Mesothelial cell of epicardium (in vitro differentiated cells): ENCODE results near the gene XIRP1. TPM values are rescaled to one million over a fixed set of nuclear protein-coding genes. Genes with fewer than 3 reads are reported as not detected.

Experiments used
- DNase-seq, 2 experiments: peaks; one replicate each; pipeline ENCODE4 v3.0.0; 2021; ENCODE audit warnings: low spot score in 2 of 2; ENCODE audit not compliant: unreplicated experiment in 2 of 2
- H3K27ac Mint-ChIP-seq: 2 replicates; pipeline ENCODE4 v1.8.0; 2021; ENCODE audit warnings: mixed read lengths
- H3K27me3 Mint-ChIP-seq: 2 replicates; pipeline ENCODE4 v1.8.0; 2021; ENCODE audit warnings: low read depth, mixed read lengths
- H3K36me3 Mint-ChIP-seq: 2 replicates; pipeline ENCODE4 v1.8.0; 2021; ENCODE audit warnings: mixed read lengths
- H3K4me1 Mint-ChIP-seq: 2 replicates; pipeline ENCODE4 v1.8.0; 2021; ENCODE audit warnings: mixed read lengths
- H3K4me3 Mint-ChIP-seq: 2 replicates; pipeline ENCODE4 v1.8.0; 2021; ENCODE audit warnings: mild to moderate bottlenecking, moderate library complexity, mixed read lengths
- H3K9me3 Mint-ChIP-seq: 2 replicates; pipeline ENCODE4 v1.8.0; 2021; ENCODE audit warnings: mixed read lengths
- total RNA-seq: library from RNA; stranded (reverse); gene quantifications from 3 replicates; pipeline ENCODE4 v1.2.1, GENCODE V29; 2021
- TF ChIP-seq, protein P1 (sequence below): fragments of 200-600 bp; sonication (generic); IDR thresholded peaks from one replicate; pipeline ENCODE4 v1.5.0; 2021; ENCODE audit warnings: antibody characterized with exemption; ENCODE audit not compliant: unreplicated experiment

Gene XIRP1
- total RNA-seq, 1 donor from 2014 or later = not detected

- Mint-ChIP-seq H3K27me3 (no peaks in the 10 kb centered on the region), H3K36me3 (no peaks in the 10 kb centered on the region), H3K27ac (no peak overlapping the region), H3K9me3 (peaks cover 6% of the 10 kb centered on the region), H3K4me3 (no peak overlapping the region), H3K4me1 (peaks cover 14% of the 10 kb centered on the region)
- DNase-seq = no peak
- TF ChIP-seq, protein P1, sequence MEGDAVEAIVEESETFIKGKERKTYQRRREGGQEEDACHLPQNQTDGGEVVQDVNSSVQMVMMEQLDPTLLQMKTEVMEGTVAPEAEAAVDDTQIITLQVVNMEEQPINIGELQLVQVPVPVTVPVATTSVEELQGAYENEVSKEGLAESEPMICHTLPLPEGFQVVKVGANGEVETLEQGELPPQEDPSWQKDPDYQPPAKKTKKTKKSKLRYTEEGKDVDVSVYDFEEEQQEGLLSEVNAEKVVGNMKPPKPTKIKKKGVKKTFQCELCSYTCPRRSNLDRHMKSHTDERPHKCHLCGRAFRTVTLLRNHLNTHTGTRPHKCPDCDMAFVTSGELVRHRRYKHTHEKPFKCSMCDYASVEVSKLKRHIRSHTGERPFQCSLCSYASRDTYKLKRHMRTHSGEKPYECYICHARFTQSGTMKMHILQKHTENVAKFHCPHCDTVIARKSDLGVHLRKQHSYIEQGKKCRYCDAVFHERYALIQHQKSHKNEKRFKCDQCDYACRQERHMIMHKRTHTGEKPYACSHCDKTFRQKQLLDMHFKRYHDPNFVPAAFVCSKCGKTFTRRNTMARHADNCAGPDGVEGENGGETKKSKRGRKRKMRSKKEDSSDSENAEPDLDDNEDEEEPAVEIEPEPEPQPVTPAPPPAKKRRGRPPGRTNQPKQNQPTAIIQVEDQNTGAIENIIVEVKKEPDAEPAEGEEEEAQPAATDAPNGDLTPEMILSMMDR = no peak
Observed at GRCh38 chr3:39166932-39167532, 25.4 kb downstream of the XIRP1 start.

- no peak overlapping the region for H3K4me3 Mint-ChIP-seq
- H3K27me3 Mint-ChIP-seq = no peaks in the 10 kb centered on the region
- H3K27ac Mint-ChIP-seq = peak overlapping the region; percentile 15
- no peak for DNase-seq
- H3K36me3 Mint-ChIP-seq = no peaks in the 10 kb centered on the region
- peaks cover 6% of the 10 kb centered on the region for H3K9me3 Mint-ChIP-seq
- H3K4me1 Mint-ChIP-seq = peaks cover 14% of the 10 kb centered on the region
- TF ChIP-seq, protein P1 = no peak
Observed at GRCh38 chr3:39166134-39166710, 26.2 kb downstream of the XIRP1 start.

DNA sequence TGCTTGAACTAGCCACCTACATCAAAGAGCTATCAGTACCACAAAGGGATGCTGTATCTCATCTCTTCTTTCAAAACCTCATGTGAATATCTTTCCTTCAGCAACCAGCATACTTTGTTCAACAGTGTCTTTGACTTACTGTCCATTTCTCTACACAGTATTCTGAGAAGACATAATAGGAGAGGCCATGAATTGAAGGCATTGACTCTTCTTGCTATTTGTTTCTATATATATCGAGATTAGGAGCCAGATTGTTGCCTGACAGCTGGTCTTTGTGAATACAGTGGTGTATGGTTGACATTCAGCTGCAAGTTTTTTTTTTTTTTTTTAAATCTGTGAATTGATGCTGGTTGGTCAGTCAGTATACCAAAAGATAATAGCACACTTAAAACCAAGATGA lies 26.9 kb downstream of the XIRP1 start:
- H3K4me1 Mint-ChIP-seq = peaks cover 14% of the 10 kb centered on the region
- no peak overlapping the region for H3K4me3 Mint-ChIP-seq
- H3K27me3 Mint-ChIP-seq = no peaks in the 10 kb centered on the region
- TF ChIP-seq, protein P1 = no peak
- peaks cover 6% of the 10 kb centered on the region for H3K9me3 Mint-ChIP-seq
- peak overlapping the region; percentile 5 for H3K27ac Mint-ChIP-seq
- no peak for DNase-seq
- no peaks in the 10 kb centered on the region for H3K36me3 Mint-ChIP-seq

GRCh38 chr3:39164414-39164813 lies 28.0 kb downstream of the XIRP1 start:
- H3K9me3 Mint-ChIP-seq = peaks cover 6% of the 10 kb centered on the region
- no peaks in the 10 kb centered on the region for H3K27me3 Mint-ChIP-seq
- no peaks in the 10 kb centered on the region for H3K36me3 Mint-ChIP-seq
- TF ChIP-seq, protein P1 = no peak
- no peak overlapping the region for H3K27ac Mint-ChIP-seq
- H3K4me3 Mint-ChIP-seq = no peak overlapping the region
- peaks cover 14% of the 10 kb centered on the region for H3K4me1 Mint-ChIP-seq
- DNase-seq = no peak

- Mint-ChIP-seq H3K27me3 (no peaks in the 10 kb centered on the region), H3K4me3 (no peak overlapping the region), H3K4me1 (peaks cover 22% of the 10 kb centered on the region), H3K9me3 (peaks cover 2% of the 10 kb centered on the region), H3K27ac (peak overlapping the region; percentile 86), H3K36me3 (no peaks in the 10 kb centered on the region)
- TF ChIP-seq, protein P1 = no peak
- DNase-seq = no peak
Observed at GRCh38 chr3:39158148-39158715, 34.2 kb downstream of the XIRP1 start.
